Measurements from ENCODE around the gene XXYLT1. TPM values are rescaled to one million over a fixed set of nuclear protein-coding genes. Genes with fewer than 3 reads are reported as not detected.

The XXYLT1 gene
- total and polyA plus RNA-seq, 9 of the 15 experiments (the other 6 are each of a cell fraction or from before 2014, with no cell fraction given), result 1.9 to 18.9 (median 15.0) TPM

GRCh38 chr3:195115600-195116406 is 155.2 kb downstream of the XXYLT1 start (continued):
- TF ChIP-seq ZNF280A (IDR thresholded peaks at IDR 0.05; ENCODE audit: low read depth, partially characterized antibody) (no peak), CTCF (IDR thresholded peaks at IDR 0.05 in 2 of 3, conservative IDR thresholded peaks at IDR 0.05 in 1 of 3; ENCODE audit: insufficient read depth in 2 of 3, low read depth in 1 of 3, low read length in 3 of 3) (0 out of 6 replicates have a peak, but pooled peaks of 2 of the 3 experiments have one; percentile 8 to 12), ZKSCAN8 (CRISPR knock-in tag; IDR thresholded peaks at IDR 0.05) (0 out of 2 replicates have a peak, but pooled peaks have one; percentile 43), FOSL1 (tag; conservative IDR thresholded peaks at IDR 0.05) (0 out of 2 replicates have a peak, but pooled peaks have one; percentile 28), ZBTB43 (CRISPR knock-in tag; IDR thresholded peaks at IDR 0.05) (no peak), ZNF444 (CRISPR knock-in tag; IDR thresholded peaks at IDR 0.05) (no peak), ARID3A (IDR thresholded peaks at IDR 0.05; ENCODE audit: borderline replicate concordance, low read depth, low read length) (no peak), CBFB (CRISPR knock-in tag; IDR thresholded peaks at IDR 0.05) (no peak), ESRRB (CRISPR knock-in tag; IDR thresholded peaks at IDR 0.05; ENCODE audit: borderline replicate concordance) (no peak), DMBX1 (CRISPR knock-in tag; IDR thresholded peaks at IDR 0.05; ENCODE audit: borderline replicate concordance) (peak; percentile 55; the same call in 1 of the 2 replicates), SRSF1 (IDR thresholded peaks at IDR 0.05; ENCODE audit: low read depth, low read length) (no peak), TFAP4 (CRISPR knock-in tag; IDR thresholded peaks at IDR 0.05; ENCODE audit: borderline replicate concordance) (peak; percentile 31; the same call in 1 of the 2 replicates), ZNF184 (CRISPR knock-in tag; IDR thresholded peaks at IDR 0.05) (no peak), ZNF3 (CRISPR knock-in tag; IDR thresholded peaks at IDR 0.05) (no peak), TCF7L2 (IDR thresholded peaks at IDR 0.05; ENCODE audit: low read depth, low read length) (no peak)

Measured in K562 (cell line).